ENCODE data around the gene TMEM141. TPM values are rescaled to one million over a fixed set of nuclear protein-coding genes. Genes with fewer than 3 reads are reported as not detected.

Gene TMEM141
- total and polyA plus RNA-seq, 2 of the 8 experiments (the other 6 are each of a cell fraction or from before 2014, with no cell fraction given) = 51.1 to 137 TPM

- CTCF ChIA-PET (ENCODE audit: partially characterized antibody) = interaction anchor here (1.7 to 2.3 kb wide), 2 partner anchors 9 to 76 kb away, joined by 4 to 5 read pairs; no protein-coding TSS in a partner anchor
- H3K79me1 ChIP-seq (ENCODE audit: low read depth, low read length) = no peaks in the 10 kb centered on the region
- TF ChIP-seq JUND (IDR thresholded peaks at IDR 0.05; ENCODE audit: low read length) = no peak
- TF ChIP-seq SIN3A (conservative IDR thresholded peaks at IDR 0.05 in 1 of 2, IDR thresholded peaks at IDR 0.05 in 1 of 2; ENCODE audit: low read depth in 1 of 2, low read length in 2 of 2) = no peak
- no peak for TF ChIP-seq RAD21 (IDR thresholded peaks at IDR 0.05 in 1 of 2, conservative IDR thresholded peaks at IDR 0.05 in 1 of 2; ENCODE audit: low read depth in 2 of 2, low read length in 2 of 2)
- no peak for TF ChIP-seq CEBPB (IDR thresholded peaks at IDR 0.05; ENCODE audit: low read depth, low read length)
- no peak for TF ChIP-seq FOSL1 (IDR thresholded peaks at IDR 0.05; ENCODE audit: insufficient read depth, low read depth, low read length)
- TF ChIP-seq CTCF (IDR thresholded peaks at IDR 0.05; ENCODE audit: control extremely low read depth in 1 of 3, insufficient read depth in 1 of 3, low read depth in 1 of 3, low read length in 3 of 3) = no peak
- no peak for TF ChIP-seq SRF (IDR thresholded peaks at IDR 0.05; ENCODE audit: low read depth, low read length)
- no peak for TF ChIP-seq CHD2 (IDR thresholded peaks at IDR 0.05; ENCODE audit: low read length)
These were observed 43.7 kb upstream of the TMEM141 start for GRCh38 chr9:136747161-136748060.

More at GRCh38 chr9:136747161-136748060, 43.7 kb upstream of the TMEM141 start:
- Histone ChIP-seq H3K27me3 (replicated peaks in 1 of 4; ENCODE audit: control insufficient read depth in 3 of 4, extremely low read depth in 1 of 4, insufficient read depth in 3 of 4, low read length in 3 of 4) (no peaks in the 10 kb centered on the region), H4K8ac (ENCODE audit: extremely low read depth, insufficient read depth, low read length) (peak overlapping the region; percentile 35), H3K56ac (replicated peaks; ENCODE audit: insufficient read length, low read depth, low read length) (no peak overlapping the region), H3K9me3 (ENCODE audit: insufficient read depth in 2 of 2, low read depth in 1 of 2, low read length in 1 of 2) (peaks cover 3 to 6% of the 10 kb centered on the region in 2 experiments; a peak in 1 of 4 replicates), H3K18ac (ENCODE audit: extremely low read depth, low read length) (no peak overlapping the region), H3K27ac (ENCODE audit: low read depth, low read length) (no peak overlapping the region), H2AK5ac (ENCODE audit: low read depth, low read length) (no peak overlapping the region), H2BK15ac (ENCODE audit: low read length) (no peak overlapping the region), H3K36me3 (ENCODE audit: control insufficient read depth in 2 of 4, insufficient read depth in 4 of 4, low read length in 3 of 4) (no peaks in the 10 kb centered on the region), H2BK120ac (replicated peaks; ENCODE audit: low read depth, low read length) (no peak overlapping the region), H3K14ac (ENCODE audit: insufficient read length) (no peak overlapping the region), H2BK12ac (ENCODE audit: low read depth, low read length) (no peak overlapping the region), H4K20me1 (replicated peaks in 1 of 2; ENCODE audit: control insufficient read depth in 1 of 2, insufficient read depth in 2 of 2, low read length in 2 of 2) (no peaks in the 10 kb centered on the region), H4K5ac (ENCODE audit: insufficient read length, low read depth, low read length) (no peak overlapping the region), H3K9ac (replicated peaks in 1 of 4; ENCODE audit: extremely low read depth in 1 of 4, low read depth in 3 of 4, low read length in 3 of 4) (no peak overlapping the region), H3K23ac (ENCODE audit: insufficient read length) (no peak overlapping the region), H2BK5ac (ENCODE audit: low read depth, low read length) (no peak overlapping the region), H3K4me2 (ENCODE audit: insufficient read depth in 1 of 2, low read depth in 2 of 2, low read length in 2 of 2) (no peak overlapping the region), H3K4me1 (replicated peaks in 1 of 4; ENCODE audit: control insufficient read depth in 3 of 4, insufficient read depth in 4 of 4, low read length in 3 of 4) (peaks cover 0 to 9% (median 4%) of the 10 kb centered on the region in 4 experiments; a peak in 5 of 7 replicates), H3K4ac (replicated peaks; ENCODE audit: insufficient read length, low read depth, low read length) (no peak overlapping the region), H3K23me2 (ENCODE audit: low read depth, low read length) (no peaks in the 10 kb centered on the region; the same call in 1 of the 2 replicates), H2BK20ac (ENCODE audit: low read length) (no peak overlapping the region), H2AFZ (ENCODE audit: low read length) (no peak overlapping the region), H4K91ac (replicated peaks; ENCODE audit: insufficient read length, low read length) (no peak overlapping the region), H3K79me2 (ENCODE audit: control insufficient read depth in 1 of 2, insufficient read depth in 2 of 2, low read length in 2 of 2) (no peaks in the 10 kb centered on the region), H3K4me3 (ENCODE audit: extremely low read depth in 1 of 4, insufficient read depth in 2 of 4, low read depth in 3 of 4, low read length in 4 of 4) (no peak overlapping the region)
- 89% methylated on average over 20 of the region's 22 CpGs; no CpG with 5 or more reads in 1 of the 2 experiments for WGBS, 2 experiments (ENCODE audit: extremely low coverage in 1 of 2, insufficient coverage in 1 of 2, insufficient read length in 1 of 2, insufficient replicate concordance in 2 of 2, low coverage in 1 of 2, low lambda C conversion rate in 2 of 2, missing lambda C conversion rate in 1 of 2)
- POLR2A ChIA-PET (ENCODE audit: partially characterized antibody) = interaction anchor here (11.7 kb wide), 1 partner anchor 18 kb away, joined by 137 read pairs; no protein-coding TSS in a partner anchor
- FAIRE-seq (no peak), DNase-seq (ENCODE audit: low read depth in 1 of 2, low spot score in 2 of 2) (no peak)

All from H1 (cell line).